Ovary (tissue), 9 donors: ENCODE measurements around the gene ORC3. TPM values are rescaled to one million over a fixed set of nuclear protein-coding genes. Genes with fewer than 3 reads are reported as not detected.

ENCODE experiments used
- DNase-seq, 5 donors: peaks; one replicate each; pipeline ENCODE4 v3.0.0-alpha.2; 2019 to 2020
- H3K27ac ChIP-seq, 2 donors: fragments of 200-600 bp; one replicate each; pipeline versions ENCODE4 v1.5.1 to v1.8.0; 2019 to 2022
- H3K27me3 ChIP-seq: fragments of 200-600 bp; one replicate; pipeline ENCODE4 v1.8.0; 2022
- H3K36me3 ChIP-seq: fragments of 200-600 bp; sonication (generic); one replicate; pipeline ENCODE4 v1.5.1; 2019
- H3K4me1 ChIP-seq: one replicate; pipeline ENCODE4 v1.8.1; 2013; ENCODE audit warnings: mild to moderate bottlenecking, moderate library complexity; ENCODE audit not compliant: insufficient read depth
- H3K4me3 ChIP-seq: fragments of 200-600 bp; sonication (generic); one replicate; pipeline ENCODE4 v1.5.1; 2017
- H3K9me3 ChIP-seq, 2 donors: fragments of 200-600 bp in 1 of 2; sonication (generic) in 1 of 2; one replicate each; pipeline versions ENCODE4 v1.5.1 to v1.8.1; 2013 to 2019; ENCODE audit warnings: mild to moderate bottlenecking in 1 of 2, moderate library complexity in 1 of 2
- EP300 ChIP-seq: sonication (generic); formaldehyde crosslinking; IDR thresholded peaks from one replicate; pipeline ENCODE4 v1.6.1; 2017; ENCODE audit warnings: antibody characterized with exemption
- POLR2A ChIP-seq: fragments of 450-650 bp; IDR thresholded peaks from one replicate; pipeline ENCODE4 v1.6.1; 2017; ENCODE audit warnings: antibody characterized with exemption, mild to moderate bottlenecking, moderate library complexity
- WGBS, 3 donors: extraction: QIAGEN DNeasy Blood & Tissue Kit in 1 of 3; methylation state at CpG; one replicate each; pipeline versions ENCODE4 v1.1.5 to v1.1.7; 2013 to 2017; 5-methylcytosine and 5-hydroxymethylcytosine counted together
- intact Hi-C, 4 donors: fragments of 100-400 bp; cut with DNase I; formaldehyde crosslinking; loops; one replicate each; pipeline versions ENCODE4 v1.11.0 to v1.15.1; 2022 to 2023
- polyA plus RNA-seq, 2 donors: library from polyadenylated mRNA; stranded (reverse); fragments of 200-250 nt in 1 of 2; fragments of 350-450 nt in 1 of 2; fragmentation: Illumina TruSeq in 1 of 2; extraction: RNeasy Lipid Tissue Mini Kit (QIAGEN cat#74804) in 1 of 2; gene quantifications; one replicate each; pipeline ENCODE4 v1.2.3, GENCODE V29; 2013 to 2014
- total RNA-seq, 7 donors: library from RNA; depleted of rRNA in 2 of 7; stranded (reverse); fragments of >200 nt in 2 of 7; fragmentation: NEBNext Ultra II Directional in 3 of 7; extraction: Animal tissue kit (Norgen Biotek cat#: 25700) in 3 of 7; gene quantifications; one replicate each; pipeline versions ENCODE4 v1.1.0 to v1.2.4, GENCODE V29; 2016 to 2023
- TF ChIP-seq, protein P1 (sequence below), 3 donors: fragments of 450-650 bp in 2 of 3; fragments of 200-600 bp in 1 of 3; IDR thresholded peaks; one replicate each; pipeline versions ENCODE4 v1.5.1 to v1.8.0; 2016 to 2022; ENCODE audit warnings: antibody characterized with exemption in 3 of 3, mild to moderate bottlenecking in 1 of 3
- donor health status: DM: no; HTN: no; CAD: no; lungs with moderate emphysema.
- donor health status: DM: no; HTN: no; CAD: no.
- donor health status: Bipolar disorder and iron deficiency.
- donor health status: DM: yes; HTN: yes; CAD: no.
- donor health status: DM: no; HTN: no; CAD: no.
- donor health status: DM: yes; HTN: yes; CAD: no.

Gene ORC3
- total and polyA plus RNA-seq, 9 donors = 17.4 to 35.8 (median 26.0) TPM

DNA sequence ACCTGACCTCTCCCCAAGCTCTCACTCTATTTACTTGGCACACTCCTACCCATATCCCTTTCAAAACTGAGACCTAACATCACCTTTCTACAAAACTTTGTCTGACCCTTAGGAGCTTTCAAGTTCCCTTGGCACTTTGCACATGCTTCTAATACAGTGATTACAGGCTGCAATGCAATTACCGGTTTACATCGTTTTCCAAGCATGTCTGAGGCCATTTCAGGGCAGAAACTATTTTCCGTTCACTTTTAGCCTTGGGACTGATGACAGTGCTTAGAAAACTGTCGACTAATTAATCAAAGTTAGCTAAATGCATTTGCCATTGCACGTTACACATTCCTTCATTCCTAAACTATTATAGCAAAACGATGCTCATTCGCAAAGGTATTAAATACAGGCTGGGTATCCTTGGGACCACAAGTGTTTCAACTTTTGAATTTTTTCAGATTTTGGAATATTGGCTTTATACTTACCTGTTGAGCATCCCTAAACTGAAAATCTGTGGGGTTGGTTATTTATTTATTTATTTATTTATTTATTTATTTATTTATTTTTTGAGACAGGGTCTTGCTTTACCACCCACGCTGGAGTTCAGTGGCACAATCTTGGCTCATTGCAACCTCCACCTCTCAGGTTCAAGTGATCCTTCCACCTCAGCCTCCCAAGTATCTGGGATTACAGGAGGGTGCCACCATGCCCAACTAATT lies 3.4 kb upstream of the ORC3 start:
- no peak overlapping the region for H3K27ac ChIP-seq
- H3K36me3 ChIP-seq = no peaks in the 10 kb centered on the region
- intact Hi-C loops = loop anchor here in 1 of 4 donors (10.0 kb wide), 1 partner anchor 182 kb away; the partner anchor contains the start of gene CFAP206
- peaks cover 18% of the 10 kb centered on the region for H3K4me1 ChIP-seq
- no peaks in the 10 kb centered on the region for H3K27me3 ChIP-seq
- WGBS, 3 donors = 92 to 96% (median 92%) methylated on average over 8 of the region's 8 CpGs
- no peak overlapping the region for H3K4me3 ChIP-seq
- no peaks in the 10 kb centered on the region for H3K9me3 ChIP-seq
- no peak for DNase-seq
- TF ChIP-seq, protein P1, sequence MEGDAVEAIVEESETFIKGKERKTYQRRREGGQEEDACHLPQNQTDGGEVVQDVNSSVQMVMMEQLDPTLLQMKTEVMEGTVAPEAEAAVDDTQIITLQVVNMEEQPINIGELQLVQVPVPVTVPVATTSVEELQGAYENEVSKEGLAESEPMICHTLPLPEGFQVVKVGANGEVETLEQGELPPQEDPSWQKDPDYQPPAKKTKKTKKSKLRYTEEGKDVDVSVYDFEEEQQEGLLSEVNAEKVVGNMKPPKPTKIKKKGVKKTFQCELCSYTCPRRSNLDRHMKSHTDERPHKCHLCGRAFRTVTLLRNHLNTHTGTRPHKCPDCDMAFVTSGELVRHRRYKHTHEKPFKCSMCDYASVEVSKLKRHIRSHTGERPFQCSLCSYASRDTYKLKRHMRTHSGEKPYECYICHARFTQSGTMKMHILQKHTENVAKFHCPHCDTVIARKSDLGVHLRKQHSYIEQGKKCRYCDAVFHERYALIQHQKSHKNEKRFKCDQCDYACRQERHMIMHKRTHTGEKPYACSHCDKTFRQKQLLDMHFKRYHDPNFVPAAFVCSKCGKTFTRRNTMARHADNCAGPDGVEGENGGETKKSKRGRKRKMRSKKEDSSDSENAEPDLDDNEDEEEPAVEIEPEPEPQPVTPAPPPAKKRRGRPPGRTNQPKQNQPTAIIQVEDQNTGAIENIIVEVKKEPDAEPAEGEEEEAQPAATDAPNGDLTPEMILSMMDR (IDR thresholded peaks at IDR 0.05) = no peak
- TF ChIP-seq POLR2A = no peak
- TF ChIP-seq EP300 = no peak

- H3K9me3 ChIP-seq = no peaks in the 10 kb centered on the region
- H3K27ac ChIP-seq = no peak overlapping the region
- H3K36me3 ChIP-seq = no peaks in the 10 kb centered on the region
- TF ChIP-seq POLR2A (no peak), EP300 (no peak)
- 14 to 20% (median 16%) methylated on average over 10 of the region's 10 CpGs for WGBS, 3 donors
- intact Hi-C loops = loop anchor here in 1 of 4 donors (10.0 kb wide), 1 partner anchor 184 kb away; the partner anchor contains the start of gene CFAP206
- H3K4me1 ChIP-seq = peaks cover 20% of the 10 kb centered on the region
- H3K4me3 ChIP-seq = peak overlapping the region; percentile 52
- DNase-seq = no peak
- no peaks in the 10 kb centered on the region for H3K27me3 ChIP-seq
Observed at GRCh38 chr6:87588756-87589407, 1.1 kb upstream of the ORC3 start.

GRCh38 chr6:87590417-87590880 lies 514 bp downstream of the ORC3 start:
- intact Hi-C loops = loop anchor here in 1 of 4 donors (10.0 kb wide), 1 partner anchor 436 kb away; the partner anchor contains the start of gene ZNF292
- DNase-seq = no peak
- peak overlapping the region in 1 of 2 donors; percentile 11 for H3K27ac ChIP-seq
- no peaks in the 10 kb centered on the region for H3K27me3 ChIP-seq
- WGBS, 3 donors = 1 to 2% (median 1%) methylated on average over 11 of the region's 11 CpGs
- H3K36me3 ChIP-seq = no peaks in the 10 kb centered on the region
- TF ChIP-seq EP300 (no peak), POLR2A (no peak)
- TF ChIP-seq, protein P1 (IDR thresholded peaks at IDR 0.05) = no peak
- H3K9me3 ChIP-seq = no peaks in the 10 kb centered on the region
- H3K4me1 ChIP-seq = peaks cover 20% of the 10 kb centered on the region
- peak overlapping the region; percentile 52 for H3K4me3 ChIP-seq

- intact Hi-C loops = loop anchor here in 1 of 4 donors (10.0 kb wide), 1 partner anchor 436 kb away; the partner anchor contains the start of gene ZNF292
- H3K4me1 ChIP-seq = peaks cover 20% of the 10 kb centered on the region
- H3K27me3 ChIP-seq = no peaks in the 10 kb centered on the region
- no peaks in the 10 kb centered on the region for H3K36me3 ChIP-seq
- peak overlapping the region; percentile 52 for H3K4me3 ChIP-seq
- DNase-seq = no peak
- no peak for TF ChIP-seq POLR2A
- TF ChIP-seq, protein P1 (IDR thresholded peaks at IDR 0.05) = no peak
- TF ChIP-seq EP300 = no peak
- H3K9me3 ChIP-seq = no peaks in the 10 kb centered on the region
- WGBS, 3 donors = 56 to 68% (median 59%) methylated on average over 4 of the region's 4 CpGs
- no peak overlapping the region for H3K27ac ChIP-seq
Observed at GRCh38 chr6:87590990-87591389, 1.1 kb downstream of the ORC3 start.
